Lower leg skin (tissue), 4 donors: ENCODE results near the gene BRWD1. TPM values are rescaled to one million over a fixed set of nuclear protein-coding genes. Genes with fewer than 3 reads are reported as not detected.
"Not testable (repeated sequence)": the region's sequence is repeated elsewhere in the genome, so short reads cannot be mapped to it uniquely, and the experiment has no call there.

ENCODE experiments used
- DNase-seq, 2 donors: peaks; one replicate each; pipeline ENCODE4 v3.0.0-alpha.2; 2019; ENCODE audit warnings: low spot score in 2 of 2
- H3K4me3 ChIP-seq: fragments of 200-600 bp; sonication (generic); 2 replicates; pipeline ENCODE4 v1.5.1; 2017; ENCODE audit warnings: mild to moderate bottlenecking, low read depth; ENCODE audit not compliant: poor library complexity, severe bottlenecking
- POLR2A ChIP-seq, 2 donors: fragments of 450-650 bp; IDR thresholded peaks; one replicate each; pipeline ENCODE4 v1.6.1; 2016 to 2017; ENCODE audit warnings: antibody characterized with exemption in 2 of 2, mild to moderate bottlenecking in 1 of 2, moderate library complexity in 1 of 2
- WGBS, 2 donors: methylation state at CpG; one replicate each; pipeline ENCODE4 v1.1.5; 2018; 5-methylcytosine and 5-hydroxymethylcytosine counted together
- intact Hi-C: fragments of 100-400 bp; cut with DNase I; formaldehyde crosslinking; loops from one replicate; pipeline ENCODE4 v1.15.0; 2023; ENCODE audit warnings: low total_unique reads
- total RNA-seq, 4 donors: library from RNA; depleted of rRNA; stranded (reverse); fragments of >200 nt; gene quantifications; one replicate each; pipeline ENCODE4 v1.1.0, GENCODE V29; 2016
- TF ChIP-seq, protein P1 (sequence below), 3 donors: fragments of 450-650 bp; IDR thresholded peaks; one replicate each; pipeline ENCODE4 v1.5.1; 2016; ENCODE audit warnings: antibody characterized with exemption in 3 of 3, mild to moderate bottlenecking in 3 of 3, moderate library complexity in 2 of 3

Gene BRWD1
- total RNA-seq, 4 donors from 2014 or later: 42.2 to 57.2 (median 52.6) TPM

DNA sequence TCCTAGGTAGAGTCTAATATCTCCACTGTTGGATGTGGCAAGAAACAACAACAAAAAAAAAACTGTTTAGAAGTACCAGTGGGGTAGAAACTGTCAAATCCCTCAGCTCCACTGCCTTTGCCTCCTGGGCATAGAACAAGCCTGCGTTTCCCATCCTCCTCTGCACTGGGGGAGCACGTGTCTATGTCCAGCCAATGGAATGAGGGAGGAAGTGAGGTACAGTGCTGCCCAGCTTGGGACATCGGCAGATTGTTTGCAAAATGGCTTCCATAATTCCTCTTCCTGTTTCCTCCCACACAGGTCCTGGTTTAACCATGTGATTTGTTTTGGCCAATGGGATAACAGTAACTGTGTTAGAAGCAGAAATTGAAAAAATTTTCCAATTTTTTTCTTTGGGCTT, 169.2 kb downstream of the BRWD1 start:
- DNase-seq: no peak
- no peak overlapping the region for H3K4me3 ChIP-seq
- WGBS, 2 donors: 79 to 85% methylated on average over 3 of the region's 3 CpGs
- intact Hi-C loops: loop anchor here (10.0 kb wide), 1 partner anchor 639 kb away; no protein-coding TSS in a partner anchor
- TF ChIP-seq, protein P1, sequence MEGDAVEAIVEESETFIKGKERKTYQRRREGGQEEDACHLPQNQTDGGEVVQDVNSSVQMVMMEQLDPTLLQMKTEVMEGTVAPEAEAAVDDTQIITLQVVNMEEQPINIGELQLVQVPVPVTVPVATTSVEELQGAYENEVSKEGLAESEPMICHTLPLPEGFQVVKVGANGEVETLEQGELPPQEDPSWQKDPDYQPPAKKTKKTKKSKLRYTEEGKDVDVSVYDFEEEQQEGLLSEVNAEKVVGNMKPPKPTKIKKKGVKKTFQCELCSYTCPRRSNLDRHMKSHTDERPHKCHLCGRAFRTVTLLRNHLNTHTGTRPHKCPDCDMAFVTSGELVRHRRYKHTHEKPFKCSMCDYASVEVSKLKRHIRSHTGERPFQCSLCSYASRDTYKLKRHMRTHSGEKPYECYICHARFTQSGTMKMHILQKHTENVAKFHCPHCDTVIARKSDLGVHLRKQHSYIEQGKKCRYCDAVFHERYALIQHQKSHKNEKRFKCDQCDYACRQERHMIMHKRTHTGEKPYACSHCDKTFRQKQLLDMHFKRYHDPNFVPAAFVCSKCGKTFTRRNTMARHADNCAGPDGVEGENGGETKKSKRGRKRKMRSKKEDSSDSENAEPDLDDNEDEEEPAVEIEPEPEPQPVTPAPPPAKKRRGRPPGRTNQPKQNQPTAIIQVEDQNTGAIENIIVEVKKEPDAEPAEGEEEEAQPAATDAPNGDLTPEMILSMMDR (IDR thresholded peaks at IDR 0.05): no peak

DNA sequence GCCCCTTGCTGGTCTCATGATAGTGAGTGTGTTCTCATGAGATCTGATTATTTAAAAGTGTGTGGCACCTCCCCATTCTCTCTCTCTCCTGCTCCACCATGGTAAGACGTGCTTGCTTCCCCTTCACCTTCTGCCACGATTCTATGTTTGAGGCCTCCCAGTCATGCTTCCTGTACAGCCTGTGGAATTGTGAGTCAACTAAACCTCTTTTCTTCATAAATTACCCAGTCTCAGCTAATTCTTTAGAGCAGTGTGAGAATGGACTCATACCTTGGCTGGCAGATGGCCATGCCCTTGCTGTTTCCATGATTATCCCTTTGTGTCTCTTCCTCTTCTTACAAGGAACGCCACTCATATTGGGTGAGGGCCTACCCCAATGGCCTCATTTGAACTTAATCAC, 170.5 kb downstream of the BRWD1 start:
- no peak for DNase-seq
- intact Hi-C loops: loop anchor here (10.0 kb wide), 1 partner anchor 638 kb away; no protein-coding TSS in a partner anchor
- no peak overlapping the region for H3K4me3 ChIP-seq
- 92% methylated on average over 3 of the region's 3 CpGs for WGBS, 2 donors
- TF ChIP-seq, protein P1 (IDR thresholded peaks at IDR 0.05): no peak
- TF ChIP-seq POLR2A (IDR thresholded peaks at IDR 0.05): no peak

DNA sequence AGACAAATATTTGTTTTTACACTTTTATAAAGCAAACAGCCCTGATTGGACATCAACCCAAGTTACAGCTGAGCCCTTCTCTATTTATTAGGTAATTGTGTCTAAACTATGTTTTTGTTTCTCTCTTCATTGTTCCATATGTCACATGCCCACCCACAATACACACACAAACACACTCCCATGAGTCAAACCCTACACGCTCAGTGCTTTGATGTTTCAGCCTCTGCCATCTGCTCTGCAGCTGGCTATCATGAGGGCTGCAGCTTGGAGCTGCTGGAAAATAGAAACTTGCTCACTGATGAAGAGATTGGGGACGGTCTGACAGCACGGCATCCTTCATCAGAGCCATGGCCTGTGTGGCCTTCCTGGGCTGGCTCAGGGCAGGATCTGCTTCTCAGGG, 171.9 kb downstream of the BRWD1 start:
- DNase-seq: no peak
- 64 to 74% methylated on average over 3 of the region's 3 CpGs for WGBS, 2 donors
- TF ChIP-seq POLR2A (IDR thresholded peaks at IDR 0.05): no peak
- TF ChIP-seq, protein P1 (IDR thresholded peaks at IDR 0.05): no peak
- intact Hi-C loops: loop anchor here (10.0 kb wide), 1 partner anchor 637 kb away; no protein-coding TSS in a partner anchor
- no peak overlapping the region for H3K4me3 ChIP-seq

DNA sequence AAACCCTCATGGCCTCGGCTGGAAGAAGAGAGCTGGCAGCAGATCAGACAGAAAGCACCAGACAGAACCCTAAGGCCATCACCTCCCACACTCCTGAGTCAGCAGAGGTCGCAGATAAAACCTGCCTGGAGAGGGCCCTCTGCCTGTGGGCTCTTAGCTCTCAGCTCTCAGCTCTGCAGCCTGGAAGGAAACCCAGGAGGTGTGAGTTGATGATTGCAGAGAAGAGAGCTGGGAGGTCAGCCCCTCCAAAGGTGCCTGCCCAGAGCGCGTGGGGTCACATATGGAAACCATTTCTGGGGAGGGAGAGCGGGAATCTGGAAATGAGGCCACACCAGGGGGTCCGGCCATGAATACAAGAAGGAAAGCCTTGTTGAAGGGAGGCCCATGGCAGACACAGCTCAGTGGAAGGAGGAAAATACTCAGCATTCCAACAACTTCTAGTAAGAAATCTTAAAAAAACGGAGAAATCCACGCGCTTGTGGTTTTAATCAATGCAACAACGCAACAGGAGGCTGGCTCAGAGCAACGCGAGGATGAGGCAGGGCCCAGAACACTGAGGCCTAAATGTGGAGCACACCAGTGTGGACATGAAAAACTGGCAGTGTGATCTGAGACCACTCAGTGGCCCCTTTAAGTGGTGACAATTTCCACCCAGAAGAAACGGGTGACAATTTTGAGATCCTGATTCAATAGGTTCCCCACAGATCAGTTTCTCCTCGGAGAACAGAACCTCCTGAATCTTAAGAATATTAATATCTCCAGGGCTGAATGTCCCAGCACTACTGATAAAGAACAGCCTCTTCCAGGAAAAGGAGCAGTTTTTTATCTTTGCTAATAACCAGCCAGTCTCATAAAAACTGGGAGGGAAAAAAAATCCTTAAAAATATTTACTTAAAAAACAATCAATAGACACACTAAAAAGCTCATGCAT, 175.9 kb downstream of the BRWD1 start:
- no peak for DNase-seq
- TF ChIP-seq POLR2A (IDR thresholded peaks at IDR 0.05): no peak
- TF ChIP-seq, protein P1 (IDR thresholded peaks at IDR 0.05): no peak
- intact Hi-C loops: loop anchor here (5.0 kb wide), 1 partner anchor 405 kb away; no protein-coding TSS in a partner anchor
- H3K4me3 ChIP-seq: no peak overlapping the region
- 50 to 68% methylated on average over 12 to 14 of the region's 14 CpGs for WGBS, 2 donors

DNA sequence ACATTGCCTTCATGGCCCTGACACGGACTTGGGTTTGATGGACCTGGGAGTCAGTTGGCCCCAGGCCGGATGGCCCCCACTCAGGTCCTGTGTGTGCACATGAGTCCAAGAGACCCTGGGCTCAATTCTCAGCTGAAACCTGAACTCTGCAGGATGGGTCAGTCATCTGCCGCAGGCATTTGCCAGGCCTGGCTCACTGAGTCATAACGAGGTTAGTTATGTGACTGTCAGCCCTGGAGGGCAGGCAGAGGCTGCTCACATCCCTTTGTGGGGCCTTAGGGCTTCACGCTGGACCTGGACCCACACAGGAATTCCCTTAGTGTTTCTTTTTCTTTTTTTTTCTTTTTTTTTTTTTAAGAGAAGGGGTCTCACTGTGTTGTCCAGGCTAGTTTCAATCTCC, 176.7 kb downstream of the BRWD1 start:
- H3K4me3 ChIP-seq: no peak overlapping the region
- intact Hi-C loops: loop anchor here (5.0 kb wide), 1 partner anchor 404 kb away; no protein-coding TSS in a partner anchor
- no peak for DNase-seq
- 83 to 87% methylated on average over 5 of the region's 5 CpGs for WGBS, 2 donors
- TF ChIP-seq POLR2A (IDR thresholded peaks at IDR 0.05): no peak
- TF ChIP-seq, protein P1 (IDR thresholded peaks at IDR 0.05): no peak

DNA sequence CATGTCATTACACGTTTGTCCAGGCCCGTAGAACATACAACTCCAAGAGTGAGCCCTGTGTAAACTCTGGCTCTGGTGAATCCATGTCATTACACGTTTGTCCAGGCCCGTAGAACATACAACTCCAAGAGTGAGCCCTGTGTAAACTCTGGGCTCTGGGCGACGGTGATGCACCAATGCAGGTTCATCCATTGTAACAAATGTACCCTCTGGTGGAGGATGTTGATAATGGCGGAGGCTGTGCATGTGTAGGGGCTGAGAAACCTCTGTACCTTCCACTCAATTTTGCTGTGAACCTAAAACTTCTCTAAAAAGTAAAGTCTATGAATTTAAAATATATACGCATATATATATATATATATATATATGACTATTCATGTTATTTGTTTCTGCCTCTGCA, 177.3 kb downstream of the BRWD1 start:
- H3K4me3 ChIP-seq, DNase-seq: not testable (repeated sequence)
- intact Hi-C loops: loop anchor here (5.0 kb wide), 1 partner anchor 404 kb away; no protein-coding TSS in a partner anchor
- WGBS, 2 donors: 58 to 72% methylated on average over 8 of the region's 8 CpGs
